WERI-Rb-1 (cell line): ENCODE measurements around the gene ARL15.

Experiments used
- DNase-seq: peaks from one replicate; pipeline ENCODE4 v3.0.0-alpha.2; 2020
- H3K27ac ChIP-seq: fragments of 250-450 bp; sonication (Bioruptor Pico); 2 replicates; pipeline ENCODE4 v1.5.1; 2020; ENCODE audit warnings: mild to moderate bottlenecking, moderate library complexity
- H3K27me3 ChIP-seq: fragments of 250-450 bp; sonication (Bioruptor Pico); 2 replicates; pipeline ENCODE4 v1.5.1; 2021; ENCODE audit warnings: mild to moderate bottlenecking, low read depth, moderate library complexity; ENCODE audit not compliant: insufficient read depth, severe bottlenecking
- H3K36me3 ChIP-seq: fragments of 250-450 bp; sonication (Bioruptor Pico); 2 replicates; pipeline ENCODE4 v1.5.1; 2020; ENCODE audit warnings: mild to moderate bottlenecking, moderate library complexity
- H3K4me3 ChIP-seq: 2 replicates; pipeline ENCODE4 v1.5.1; 2011; ENCODE audit warnings: low read depth, mild to moderate bottlenecking, control low read depth, low read length
- H3K9me3 ChIP-seq: fragments of 250-450 bp; sonication (Bioruptor Pico); 2 replicates; pipeline ENCODE4 v1.5.1; 2021; ENCODE audit warnings: mild to moderate bottlenecking, moderate library complexity; ENCODE audit not compliant: severe bottlenecking
- CTCF ChIP-seq: IDR thresholded peaks from 2 replicates; pipeline ENCODE4 v1.5.1; 2011; ENCODE audit warnings: low read depth, mild to moderate bottlenecking, control low read depth, inconsistent platforms, low read length

Gene ARL15

GRCh38 chr5:53944981-53945380 is 365.4 kb downstream of the ARL15 start:
- no peaks in the 10 kb centered on the region for H3K9me3 ChIP-seq
- TF ChIP-seq CTCF = no peak
- no peak overlapping the region for H3K27ac ChIP-seq
- DNase-seq = no peak
- no peak overlapping the region for H3K4me3 ChIP-seq
- no peaks in the 10 kb centered on the region for H3K36me3 ChIP-seq
- no peaks in the 10 kb centered on the region for H3K27me3 ChIP-seq

GRCh38 chr5:53943938-53944337 is 366.4 kb downstream of the ARL15 start:
- no peak overlapping the region for H3K4me3 ChIP-seq
- H3K36me3 ChIP-seq = no peaks in the 10 kb centered on the region
- H3K27ac ChIP-seq = no peak overlapping the region
- no peaks in the 10 kb centered on the region for H3K9me3 ChIP-seq
- no peaks in the 10 kb centered on the region for H3K27me3 ChIP-seq
- no peak for TF ChIP-seq CTCF
- DNase-seq = no peak

GRCh38 chr5:53942724-53943123 is 367.6 kb downstream of the ARL15 start:
- Histone ChIP-seq H3K27ac (no peak overlapping the region), H3K4me3 (no peak overlapping the region), H3K9me3 (no peaks in the 10 kb centered on the region), H3K36me3 (no peaks in the 10 kb centered on the region), H3K27me3 (no peaks in the 10 kb centered on the region)
- no peak for DNase-seq
- TF ChIP-seq CTCF = no peak

- H3K27ac ChIP-seq = no peak overlapping the region
- no peaks in the 10 kb centered on the region for H3K36me3 ChIP-seq
- no peaks in the 10 kb centered on the region for H3K9me3 ChIP-seq
- no peak overlapping the region for H3K4me3 ChIP-seq
- TF ChIP-seq CTCF = no peak
- no peaks in the 10 kb centered on the region for H3K27me3 ChIP-seq
- no peak for DNase-seq
Observed at GRCh38 chr5:53940921-53941320, 369.5 kb downstream of the ARL15 start.

GRCh38 chr5:53937467-53937866 is 372.9 kb downstream of the ARL15 start:
- Histone ChIP-seq H3K27ac (no peak overlapping the region), H3K9me3 (no peaks in the 10 kb centered on the region), H3K36me3 (no peaks in the 10 kb centered on the region), H3K4me3 (no peak overlapping the region), H3K27me3 (no peaks in the 10 kb centered on the region)
- DNase-seq = no peak
- no peak for TF ChIP-seq CTCF
